ENCODE results near the gene SPIRE1.
"Not testable (repeated sequence)": the region's sequence is repeated elsewhere in the genome, so short reads cannot be mapped to it uniquely, and the experiment has no call there.

Gene SPIRE1

DNA sequence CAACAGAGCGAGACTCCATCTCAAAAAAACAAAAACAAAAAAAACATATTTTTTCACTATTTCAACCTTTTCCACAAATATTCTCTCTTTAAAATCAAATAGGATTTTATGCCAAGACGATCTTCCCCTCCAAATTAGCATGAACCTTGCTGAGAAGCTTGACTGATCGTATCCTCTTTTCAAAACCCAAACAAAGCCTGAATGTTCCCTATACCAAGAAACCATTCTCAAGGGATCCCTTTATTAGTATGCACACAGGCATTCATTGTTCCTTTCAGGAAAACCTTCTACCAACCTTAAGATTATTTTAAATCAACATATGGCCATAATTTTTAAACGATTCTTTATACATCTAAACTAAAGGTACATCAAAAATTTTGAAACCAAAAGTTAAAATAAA, 6.3 kb downstream of the SPIRE1 start:
- in situ Hi-C loops (cut with MboI; ENCODE audit: low sequenced_read_pairs), result no loop called here

DNA sequence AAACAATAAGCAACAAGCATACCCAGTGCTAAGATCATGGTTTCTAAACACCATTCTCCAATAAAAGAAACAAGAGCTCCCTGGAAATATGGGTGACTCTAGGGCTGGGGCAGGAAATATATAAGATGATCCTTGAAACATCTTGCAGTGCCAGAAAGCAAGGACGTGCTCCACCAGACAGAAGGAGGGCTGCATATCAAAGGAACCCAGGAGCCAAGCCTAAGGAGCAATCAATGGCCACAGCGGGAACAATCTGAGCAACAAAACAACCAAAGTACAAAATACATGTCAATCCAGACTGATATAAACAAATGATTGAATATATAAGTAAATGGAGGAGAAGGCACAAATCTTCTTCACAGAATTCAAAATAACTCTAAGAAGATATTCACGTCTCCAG, 10.1 kb downstream of the SPIRE1 start:
- in situ Hi-C loops (cut with MboI; ENCODE audit: low sequenced_read_pairs), result no loop called here

DNA sequence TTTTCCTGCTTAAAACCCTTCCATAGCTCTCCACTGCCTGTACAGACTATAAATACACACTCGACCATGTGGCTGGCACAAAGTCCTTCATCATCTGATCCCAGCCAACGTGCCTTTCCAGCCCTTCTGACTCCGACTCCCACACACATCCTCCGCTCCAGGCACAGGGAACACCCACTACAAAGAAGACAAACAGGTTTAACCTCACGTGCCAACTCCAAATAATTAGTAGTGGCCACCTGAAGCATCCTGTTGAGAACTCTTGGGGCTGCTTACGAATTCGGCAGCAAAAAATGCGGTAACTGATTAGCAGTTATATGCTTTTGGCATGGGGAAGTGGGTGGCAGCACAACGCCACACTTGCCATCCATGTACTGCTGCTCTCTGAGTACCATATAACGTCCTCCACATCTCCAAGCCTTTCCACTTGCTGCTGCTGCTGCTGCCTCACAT, 12.1 kb downstream of the SPIRE1 start:
- in situ Hi-C loops (cut with MboI; ENCODE audit: low sequenced_read_pairs), result no loop called here

DNA sequence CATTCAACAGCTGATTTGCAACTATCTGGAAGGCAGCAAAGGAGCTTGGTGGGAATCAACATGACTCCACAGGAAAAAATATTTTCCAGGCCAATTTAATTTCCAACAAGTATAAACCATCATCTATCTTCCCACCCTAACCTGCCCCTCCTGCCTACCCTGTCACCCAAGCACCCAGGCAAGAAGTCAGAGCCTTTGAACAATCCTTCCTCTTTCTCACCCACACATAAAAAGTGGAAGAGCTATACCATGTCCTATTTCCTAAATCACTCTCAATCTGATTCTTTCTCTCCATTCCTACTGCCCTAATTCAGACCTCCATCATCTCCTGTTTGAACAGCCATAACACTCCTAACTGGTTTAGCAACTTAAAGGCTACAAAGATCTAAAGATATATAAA, 12.7 kb downstream of the SPIRE1 start:
- in situ Hi-C loops (cut with MboI; ENCODE audit: low sequenced_read_pairs), result no loop called here

DNA sequence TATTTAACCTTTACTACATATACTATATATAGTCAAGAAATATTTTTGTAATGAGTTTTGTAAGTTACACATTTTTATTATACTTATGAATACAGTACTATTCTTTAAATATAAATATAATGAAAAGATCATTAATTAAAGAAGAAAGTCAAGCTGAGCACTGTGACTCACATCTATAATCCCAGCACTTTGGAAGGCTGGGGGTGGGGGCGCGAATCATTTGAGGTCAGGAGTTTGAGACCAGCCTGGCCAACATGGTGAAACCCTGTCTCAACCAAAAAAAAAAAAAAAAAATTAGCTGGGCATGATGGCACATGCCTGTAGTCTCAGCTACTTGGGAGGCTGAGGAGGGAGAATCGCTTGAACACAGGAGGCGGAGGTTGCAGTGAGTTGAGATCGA, 14.2 kb downstream of the SPIRE1 start:
- in situ Hi-C loops (cut with MboI; ENCODE audit: low sequenced_read_pairs), result not testable (repeated sequence)

DNA sequence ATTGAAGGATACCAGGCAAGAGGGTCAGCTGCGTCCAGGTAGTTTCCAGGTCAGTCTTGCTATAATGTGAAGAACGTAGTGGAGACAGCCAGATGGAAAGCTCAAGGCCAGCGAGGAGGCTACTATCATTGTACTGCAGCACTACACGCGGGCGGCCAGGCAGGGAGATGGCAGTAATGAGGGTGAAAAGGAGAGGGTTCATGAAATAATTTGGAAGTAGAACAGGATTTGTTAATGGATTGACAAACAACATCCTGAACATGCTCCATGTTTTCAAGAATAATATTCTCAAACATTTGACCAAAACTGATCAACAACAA, 17.1 kb downstream of the SPIRE1 start:
- in situ Hi-C loops (cut with MboI; ENCODE audit: low sequenced_read_pairs), result no loop called here

DNA sequence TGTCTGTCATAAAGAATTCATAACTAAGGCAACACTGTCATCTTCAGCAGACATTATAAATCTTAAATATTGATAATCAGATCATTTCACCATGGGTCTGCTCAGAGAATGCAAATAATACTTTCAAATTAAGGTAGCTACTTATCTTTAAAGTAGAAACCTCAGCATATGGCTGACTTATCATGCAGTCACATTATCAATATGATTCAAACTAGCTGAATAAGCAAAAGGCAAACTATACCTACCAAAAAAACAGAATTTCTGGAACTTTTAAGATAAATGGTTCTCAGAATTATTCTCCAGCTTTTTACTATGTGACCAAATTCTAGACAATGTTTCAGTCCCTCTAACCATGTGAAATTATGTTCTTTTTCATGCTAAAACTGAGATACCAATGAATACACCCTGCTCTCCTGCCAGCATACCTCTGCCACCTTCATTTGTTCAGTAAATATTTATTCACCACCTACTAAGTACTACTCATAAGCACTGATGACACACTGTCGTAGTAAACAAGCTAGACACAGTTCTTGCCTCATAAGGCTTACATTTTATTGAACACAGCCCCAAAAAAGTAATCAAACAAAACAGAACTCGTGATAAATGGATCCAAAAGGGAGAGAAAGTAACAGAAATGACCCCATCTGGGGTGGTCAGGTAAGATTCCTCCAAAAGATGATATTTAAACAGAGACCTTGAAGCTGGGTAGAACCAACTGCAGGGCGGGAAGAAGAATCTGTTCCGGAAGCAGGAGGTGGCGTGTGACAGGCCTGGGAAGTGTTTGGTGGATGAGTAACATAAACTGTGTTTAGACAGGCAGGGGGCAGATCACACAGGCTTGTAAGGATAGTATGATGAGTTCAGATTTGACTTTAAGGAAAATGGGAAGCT, 17.7 kb downstream of the SPIRE1 start:
- in situ Hi-C loops (cut with MboI; ENCODE audit: low sequenced_read_pairs), result no loop called here

DNA sequence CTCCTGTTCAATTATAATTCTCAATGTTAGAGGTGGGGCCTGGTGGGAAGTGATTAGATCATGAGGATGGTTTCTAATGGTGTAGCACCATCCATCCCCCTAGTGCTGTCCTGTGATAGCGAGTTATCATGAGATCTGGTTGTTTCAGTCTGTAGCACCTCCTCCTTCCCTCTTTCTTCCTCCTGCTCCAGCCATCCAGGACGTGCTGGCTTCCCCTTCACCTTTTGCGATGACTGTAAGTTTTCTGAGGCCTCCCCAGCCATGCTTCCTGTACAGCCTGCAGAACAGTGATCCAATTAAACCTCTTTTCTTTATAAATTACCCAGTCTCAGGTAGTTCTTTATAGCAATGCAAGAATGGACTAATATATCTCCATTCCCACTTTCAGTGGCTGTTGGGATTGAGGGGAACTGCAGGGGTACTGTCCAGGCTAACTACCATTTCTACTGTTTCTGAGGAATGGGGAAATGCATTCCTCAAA, 19.2 kb downstream of the SPIRE1 start:
- in situ Hi-C loops (cut with MboI; ENCODE audit: low sequenced_read_pairs), result no loop called here

DNA sequence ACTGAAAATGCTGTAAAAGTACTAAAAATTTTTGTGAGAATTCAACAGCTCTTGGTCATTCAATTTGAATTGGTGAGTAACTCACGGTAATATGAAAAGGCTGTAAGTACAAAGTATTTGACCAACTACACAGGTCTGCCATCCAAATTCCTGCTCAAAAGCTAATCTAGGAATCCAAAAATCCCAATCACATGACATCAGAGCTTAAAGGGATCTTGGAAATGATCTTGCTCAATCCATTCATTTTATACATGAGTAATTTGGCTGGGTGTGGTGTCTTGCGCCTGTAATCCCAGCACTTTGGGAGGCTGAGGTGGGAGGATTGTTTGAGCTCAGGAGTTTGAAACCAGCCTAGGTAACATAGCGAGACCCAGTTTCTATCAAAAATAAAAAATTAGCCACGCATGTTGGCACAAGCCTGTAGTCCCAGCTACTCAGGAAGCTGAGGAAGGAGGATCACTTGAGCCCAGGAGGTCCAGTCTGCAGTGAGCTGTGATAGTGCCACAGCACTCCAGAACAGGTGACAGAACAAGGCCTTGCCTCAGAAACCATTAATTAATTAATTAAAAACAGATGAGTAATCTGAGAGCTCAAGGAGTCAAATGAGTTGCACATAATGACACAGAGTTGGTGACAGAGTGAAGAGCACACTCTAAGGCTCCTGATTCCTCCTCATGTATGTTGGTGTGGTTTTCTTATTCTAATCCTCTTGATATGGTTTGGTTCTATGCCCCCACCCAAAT, 19.8 kb downstream of the SPIRE1 start:
- in situ Hi-C loops (cut with MboI; ENCODE audit: low sequenced_read_pairs), result no loop called here

DNA sequence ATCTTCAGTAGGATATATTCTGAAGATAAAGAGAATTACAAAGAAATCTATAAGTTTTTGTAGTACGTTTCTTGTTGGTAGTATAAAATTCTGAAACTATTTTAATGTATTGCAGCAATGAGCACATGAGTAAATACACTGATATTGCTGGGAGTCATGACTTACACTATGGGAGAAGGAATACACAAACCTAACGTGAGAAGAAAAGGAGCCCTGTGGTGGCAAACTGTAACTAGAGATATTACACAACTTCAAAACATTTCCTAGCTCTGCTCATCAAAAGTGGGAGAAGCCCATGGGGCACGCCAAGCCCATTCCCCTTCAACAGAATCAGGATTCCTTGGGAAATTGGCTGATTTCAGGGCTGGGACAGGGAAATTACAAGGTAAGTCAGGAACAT, 20.5 kb downstream of the SPIRE1 start:
- in situ Hi-C loops (cut with MboI; ENCODE audit: low sequenced_read_pairs), result no loop called here

DNA sequence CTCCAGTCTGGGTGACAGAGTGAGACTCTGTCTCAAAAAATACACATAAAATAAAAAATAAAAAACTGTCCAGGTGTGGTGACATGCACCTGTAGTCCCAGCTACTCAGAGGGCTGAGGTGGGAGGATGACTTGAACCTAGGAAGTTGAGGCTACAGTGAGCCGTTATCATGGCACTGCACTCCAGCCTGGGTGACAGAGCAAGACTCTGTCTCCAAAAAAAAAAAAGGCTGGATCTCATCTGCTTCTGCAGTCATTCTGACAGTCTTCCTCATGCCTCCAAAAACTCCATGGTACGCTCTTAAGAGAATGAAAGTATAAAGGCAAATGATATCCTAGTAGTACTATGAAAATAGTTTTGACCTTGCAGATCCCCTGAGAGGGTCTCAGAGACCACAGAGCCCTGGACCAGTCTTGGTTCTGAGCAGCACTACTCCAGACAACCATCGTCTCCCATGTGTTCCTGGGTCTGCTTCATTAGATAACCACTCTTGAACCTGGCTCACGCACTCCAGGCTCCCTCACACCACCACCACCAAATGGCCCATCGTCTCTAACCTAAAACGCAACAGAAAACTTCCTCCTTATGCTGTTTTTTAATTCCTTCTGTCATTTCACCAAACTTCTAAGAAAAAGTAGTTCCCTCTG, 26.0 kb downstream of the SPIRE1 start:
- in situ Hi-C loops (cut with MboI; ENCODE audit: low sequenced_read_pairs), result no loop called here

DNA sequence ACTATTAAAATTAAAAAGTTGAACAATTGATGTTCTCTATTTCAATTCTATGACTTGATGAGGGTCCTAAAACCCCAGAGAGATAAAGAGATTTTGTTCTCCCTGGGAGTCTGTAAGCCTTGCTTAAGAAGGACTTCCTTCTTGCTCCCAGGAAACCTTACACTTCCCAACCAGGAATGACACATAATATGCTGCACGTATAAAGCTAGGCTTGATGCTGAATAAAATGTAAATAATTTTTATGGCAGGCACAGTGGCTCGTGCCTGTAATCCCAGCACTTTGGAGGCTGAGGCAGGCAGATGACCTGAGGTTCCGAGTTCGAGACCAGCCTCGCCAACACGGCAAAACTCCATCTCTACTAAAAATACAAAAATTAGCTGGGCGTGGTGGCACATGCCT, 27.8 kb downstream of the SPIRE1 start:
- in situ Hi-C loops (cut with MboI; ENCODE audit: low sequenced_read_pairs), result no loop called here

DNA sequence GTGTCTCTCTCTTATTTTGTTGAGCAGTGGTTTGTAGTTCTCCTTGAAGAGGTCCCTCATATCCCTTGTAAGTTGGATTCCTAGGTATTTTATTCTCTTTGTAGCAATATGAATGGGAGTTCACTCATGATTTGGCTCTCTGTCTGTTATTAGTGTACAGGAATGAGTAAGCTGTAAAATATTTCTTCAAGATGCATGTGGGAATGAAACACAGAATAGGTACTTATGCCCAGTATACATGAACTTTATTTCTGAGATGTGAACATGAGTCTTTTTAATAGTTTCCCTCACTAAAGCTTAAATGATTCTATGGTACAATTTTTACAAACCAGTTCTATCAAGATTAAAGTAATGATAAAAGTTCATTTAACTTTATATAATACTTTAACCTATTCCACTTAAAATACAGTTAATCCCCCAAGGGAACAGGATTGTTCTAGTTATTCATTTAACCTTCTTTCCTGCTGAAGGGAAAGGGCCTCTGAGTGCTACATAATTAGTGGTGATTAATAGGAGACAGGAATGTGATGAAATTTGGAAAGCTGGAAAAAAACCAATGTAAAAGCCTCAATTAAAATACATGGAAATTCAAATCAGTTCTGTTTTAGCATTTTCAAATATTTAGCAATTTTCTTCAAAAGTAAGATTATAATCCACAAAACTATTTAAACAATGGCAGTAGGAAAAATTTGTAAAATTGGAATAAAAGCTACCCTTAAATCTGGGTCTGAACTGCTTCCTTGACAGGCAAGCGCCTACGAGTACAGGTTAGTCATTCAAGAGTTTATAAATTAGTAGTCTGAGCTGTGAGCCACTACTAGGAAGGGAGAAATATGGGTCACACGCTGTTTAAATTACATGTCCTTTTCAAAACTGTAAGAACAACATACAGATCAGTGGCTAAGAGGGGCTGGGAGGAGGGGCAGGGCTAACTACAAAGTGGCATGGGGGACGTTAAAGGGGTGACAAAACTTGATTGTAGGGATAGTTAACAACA, 28.9 kb downstream of the SPIRE1 start:
- in situ Hi-C loops (cut with MboI; ENCODE audit: low sequenced_read_pairs), result no loop called here

DNA sequence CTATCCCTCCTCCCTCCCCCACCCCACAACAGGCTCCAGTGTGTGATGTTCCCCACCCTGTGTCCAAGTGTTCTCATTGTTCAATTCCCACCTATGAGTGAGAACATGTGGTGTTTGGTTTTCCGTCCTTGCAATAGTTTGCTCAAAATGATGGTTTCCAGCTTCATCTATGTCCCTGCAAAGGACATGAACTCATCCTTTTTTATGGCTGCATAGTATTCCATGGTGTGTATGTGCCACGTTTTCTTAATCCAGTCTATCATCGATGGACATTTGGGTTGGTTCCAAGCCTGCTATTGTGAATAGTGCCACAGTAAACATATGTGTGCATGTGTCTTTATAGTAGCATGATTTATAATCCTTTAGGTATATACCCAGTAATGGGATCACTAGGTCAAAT, 30.7 kb downstream of the SPIRE1 start:
- in situ Hi-C loops (cut with MboI; ENCODE audit: low sequenced_read_pairs), result not testable (repeated sequence)

DNA sequence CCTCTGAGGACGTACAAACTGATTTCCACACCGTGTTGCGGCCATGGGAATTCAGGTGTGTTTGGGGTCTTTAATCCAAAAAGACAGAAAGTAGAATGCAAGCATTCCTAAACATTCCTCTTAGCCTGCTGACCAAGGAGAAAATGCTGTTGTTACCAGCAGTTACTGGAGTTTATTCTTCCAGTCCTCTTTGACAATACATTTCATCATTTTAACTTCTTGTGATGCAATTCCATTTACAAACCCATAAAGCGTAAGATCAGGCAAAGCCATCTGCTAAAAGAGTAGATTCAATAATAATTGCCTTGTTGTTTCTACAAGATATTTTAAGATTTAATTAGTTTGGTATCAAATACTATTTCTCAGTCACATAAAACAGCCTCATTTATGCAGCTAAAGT, 32.7 kb downstream of the SPIRE1 start:
- in situ Hi-C loops (cut with MboI; ENCODE audit: low sequenced_read_pairs), result no loop called here

DNA sequence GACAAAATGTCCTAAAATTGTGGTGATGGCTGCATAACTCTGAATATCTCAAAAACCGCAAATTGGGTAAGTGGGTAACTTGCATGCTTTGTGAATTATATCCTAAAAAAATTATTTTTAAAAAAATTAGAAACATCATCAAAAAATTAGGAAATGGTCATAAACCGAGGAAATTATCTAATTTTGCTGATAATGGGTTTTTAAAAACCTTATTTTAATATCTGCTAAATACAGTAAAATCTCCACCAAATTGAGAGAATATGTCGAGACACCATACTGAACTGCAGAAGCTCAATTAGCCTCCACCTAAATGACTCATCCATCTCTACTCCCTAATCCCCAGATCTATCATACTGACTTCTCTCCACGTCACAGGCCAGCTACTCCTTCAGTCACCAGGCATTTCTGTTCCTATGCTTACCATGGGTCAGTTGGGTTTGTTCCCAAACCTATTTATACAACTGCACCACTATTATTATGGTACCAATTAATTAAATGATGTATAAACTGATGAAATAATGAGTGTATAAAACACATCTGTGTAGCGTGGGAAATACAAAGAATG, 36.1 kb downstream of the SPIRE1 start:
- in situ Hi-C loops (cut with MboI; ENCODE audit: low sequenced_read_pairs), result no loop called here

DNA sequence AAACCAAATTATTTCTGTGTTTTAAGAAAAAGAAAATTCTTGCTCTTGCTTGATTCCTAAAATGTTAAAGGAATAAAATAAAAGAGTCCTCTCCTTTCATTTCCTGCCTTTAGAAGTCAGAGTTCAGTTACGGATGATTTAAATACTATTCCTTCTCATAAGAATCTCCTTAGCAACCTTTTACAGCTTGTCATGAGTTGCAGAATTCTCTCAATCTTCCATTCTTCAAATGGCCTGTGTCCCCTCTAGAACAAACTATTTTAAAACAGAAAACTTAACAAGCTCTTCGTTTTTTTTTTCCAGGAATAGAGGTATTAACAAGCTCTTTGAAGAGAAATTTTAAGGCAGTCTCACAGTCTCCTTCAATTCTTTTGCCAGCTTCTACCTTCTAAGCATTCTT, 42.2 kb downstream of the SPIRE1 start:
- in situ Hi-C loops (cut with MboI; ENCODE audit: low sequenced_read_pairs), result no loop called here

DNA sequence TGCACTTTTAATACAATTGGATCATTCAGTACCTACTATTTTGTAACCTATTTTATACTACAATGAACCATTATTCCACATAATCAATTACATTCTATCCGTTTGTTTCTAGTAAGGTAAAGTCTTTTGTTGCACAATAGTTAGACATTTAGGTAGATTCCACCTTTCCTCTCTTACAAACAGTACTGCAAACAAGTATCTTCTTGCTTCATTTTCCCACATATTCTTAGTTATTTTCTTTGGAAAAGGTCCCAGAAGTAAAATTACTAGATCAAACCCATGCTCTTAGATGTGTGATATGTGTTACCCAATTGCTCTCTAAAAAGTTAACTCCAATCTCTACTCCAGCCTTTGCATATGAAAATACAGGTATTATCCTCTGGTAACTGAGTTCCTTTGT, 49.6 kb downstream of the SPIRE1 start:
- in situ Hi-C loops (cut with MboI; ENCODE audit: low sequenced_read_pairs), result no loop called here

DNA sequence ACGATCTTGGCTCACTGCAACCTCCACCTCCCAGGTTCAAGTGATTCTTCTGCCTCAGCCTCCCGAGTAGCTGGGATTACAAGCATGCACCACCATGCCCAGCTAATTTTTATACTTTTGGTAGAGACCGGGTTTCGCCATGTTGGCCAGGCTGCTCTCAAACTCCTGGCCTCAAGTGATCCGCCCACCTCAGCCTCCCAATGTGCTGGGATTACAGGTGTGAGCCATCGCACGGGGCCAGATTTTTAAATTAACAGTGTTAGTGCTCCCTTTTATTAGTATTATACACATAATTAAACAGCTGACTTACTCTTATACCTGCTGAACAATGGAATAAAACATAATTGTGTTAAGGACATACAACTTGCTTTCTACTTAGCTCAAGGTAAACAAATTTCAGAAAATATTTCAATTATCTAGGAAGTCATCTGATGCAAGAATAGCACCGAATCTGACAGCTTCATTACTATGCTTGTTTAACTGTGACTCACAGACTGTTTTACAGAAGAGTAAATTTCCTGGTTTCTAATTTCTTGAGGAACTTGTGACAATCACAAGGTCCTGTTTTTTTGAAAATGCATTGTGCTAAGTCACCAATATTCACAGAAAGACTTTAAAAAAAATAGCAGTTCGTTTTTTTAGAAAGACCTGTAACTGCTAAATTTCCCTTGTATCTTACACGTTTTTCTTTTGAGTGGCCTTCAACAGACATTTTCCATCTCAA, 51.2 kb downstream of the SPIRE1 start:
- in situ Hi-C loops (cut with MboI; ENCODE audit: low sequenced_read_pairs), result no loop called here
